ENCODE measurements around the gene FBXL2. TPM values are rescaled to one million over a fixed set of nuclear protein-coding genes. Genes with fewer than 3 reads are reported as not detected.

FBXL2 gene
- total RNA-seq, 1 donor from 2014 or later, result 21.4 TPM

- Mint-ChIP-seq H3K4me1 (ENCODE audit: low read depth, unreplicated experiment) (no peaks in the 10 kb centered on the region), H3K4me3 (ENCODE audit: unreplicated experiment) (no peak overlapping the region), H3K36me3 (ENCODE audit: unreplicated experiment) (no peaks in the 10 kb centered on the region), H3K27ac (ENCODE audit: unreplicated experiment) (no peak overlapping the region), H3K27me3 (ENCODE audit: unreplicated experiment) (no peaks in the 10 kb centered on the region), H3K9me3 (ENCODE audit: unreplicated experiment) (peaks cover 1% of the 10 kb centered on the region)
- DNase-seq, result no peak
- no peak for TF ChIP-seq CTCF (IDR thresholded peaks at IDR 0.05; ENCODE audit: partially characterized antibody, unreplicated experiment)
Measured at GRCh38 chr3:33339758-33340157, 62.5 kb downstream of the FBXL2 start.

GRCh38 chr3:33355611-33356010 lies 78.4 kb downstream of the FBXL2 start:
- Mint-ChIP-seq H3K27ac (ENCODE audit: unreplicated experiment) (no peak overlapping the region), H3K4me3 (ENCODE audit: unreplicated experiment) (no peak overlapping the region), H3K27me3 (ENCODE audit: unreplicated experiment) (no peaks in the 10 kb centered on the region), H3K4me1 (ENCODE audit: low read depth, unreplicated experiment) (no peaks in the 10 kb centered on the region), H3K36me3 (ENCODE audit: unreplicated experiment) (no peaks in the 10 kb centered on the region), H3K9me3 (ENCODE audit: unreplicated experiment) (peaks cover 2% of the 10 kb centered on the region)
- no peak for TF ChIP-seq CTCF (IDR thresholded peaks at IDR 0.05; ENCODE audit: partially characterized antibody, unreplicated experiment)
- DNase-seq, result no peak

GRCh38 chr3:33358172-33358781 lies 81.0 kb downstream of the FBXL2 start:
- Mint-ChIP-seq H3K27ac (ENCODE audit: unreplicated experiment) (no peak overlapping the region), H3K27me3 (ENCODE audit: unreplicated experiment) (no peaks in the 10 kb centered on the region), H3K9me3 (ENCODE audit: unreplicated experiment) (peaks cover 2% of the 10 kb centered on the region), H3K36me3 (ENCODE audit: unreplicated experiment) (no peaks in the 10 kb centered on the region), H3K4me3 (ENCODE audit: unreplicated experiment) (no peak overlapping the region), H3K4me1 (ENCODE audit: low read depth, unreplicated experiment) (no peaks in the 10 kb centered on the region)
- no peak for TF ChIP-seq CTCF (IDR thresholded peaks at IDR 0.05; ENCODE audit: partially characterized antibody, unreplicated experiment)
- no peak for DNase-seq

- Mint-ChIP-seq H3K36me3 (ENCODE audit: unreplicated experiment) (no peaks in the 10 kb centered on the region), H3K4me1 (ENCODE audit: low read depth, unreplicated experiment) (no peaks in the 10 kb centered on the region), H3K9me3 (ENCODE audit: unreplicated experiment) (peaks cover 2% of the 10 kb centered on the region), H3K27me3 (ENCODE audit: unreplicated experiment) (no peaks in the 10 kb centered on the region), H3K27ac (ENCODE audit: unreplicated experiment) (no peak overlapping the region), H3K4me3 (ENCODE audit: unreplicated experiment) (no peak overlapping the region)
- no peak for TF ChIP-seq CTCF (IDR thresholded peaks at IDR 0.05; ENCODE audit: partially characterized antibody, unreplicated experiment)
- DNase-seq, result no peak
Measured at GRCh38 chr3:33360136-33360825, 83.0 kb downstream of the FBXL2 start.

- H3K9me3 Mint-ChIP-seq (ENCODE audit: unreplicated experiment), result no peaks in the 10 kb centered on the region
- H3K4me3 Mint-ChIP-seq (ENCODE audit: unreplicated experiment), result no peak overlapping the region
- no peaks in the 10 kb centered on the region for H3K4me1 Mint-ChIP-seq (ENCODE audit: low read depth, unreplicated experiment)
Measured at GRCh38 chr3:33363113-33363800, 86.0 kb downstream of the FBXL2 start.

More at GRCh38 chr3:33363113-33363800, 86.0 kb downstream of the FBXL2 start:
- DNase-seq, result no peak
- H3K27ac Mint-ChIP-seq (ENCODE audit: unreplicated experiment), result no peak overlapping the region
- H3K27me3 Mint-ChIP-seq (ENCODE audit: unreplicated experiment), result no peaks in the 10 kb centered on the region
- TF ChIP-seq CTCF (IDR thresholded peaks at IDR 0.05; ENCODE audit: partially characterized antibody, unreplicated experiment), result no peak
- H3K36me3 Mint-ChIP-seq (ENCODE audit: unreplicated experiment), result no peaks in the 10 kb centered on the region
